Measurements from ENCODE around the gene MOBP. TPM values are rescaled to one million over a fixed set of nuclear protein-coding genes. Genes with fewer than 3 reads are reported as not detected.
"Not testable (repeated sequence)": the region's sequence is repeated elsewhere in the genome, so short reads cannot be mapped to it uniquely, and the experiment has no call there.

MOBP gene
- 1 to 10 TPM in 1 of 4 donors, under 1 TPM in 2, not detected in 1; 0.20 to 2.5 (median 0.87) TPM for total RNA-seq

DNA sequence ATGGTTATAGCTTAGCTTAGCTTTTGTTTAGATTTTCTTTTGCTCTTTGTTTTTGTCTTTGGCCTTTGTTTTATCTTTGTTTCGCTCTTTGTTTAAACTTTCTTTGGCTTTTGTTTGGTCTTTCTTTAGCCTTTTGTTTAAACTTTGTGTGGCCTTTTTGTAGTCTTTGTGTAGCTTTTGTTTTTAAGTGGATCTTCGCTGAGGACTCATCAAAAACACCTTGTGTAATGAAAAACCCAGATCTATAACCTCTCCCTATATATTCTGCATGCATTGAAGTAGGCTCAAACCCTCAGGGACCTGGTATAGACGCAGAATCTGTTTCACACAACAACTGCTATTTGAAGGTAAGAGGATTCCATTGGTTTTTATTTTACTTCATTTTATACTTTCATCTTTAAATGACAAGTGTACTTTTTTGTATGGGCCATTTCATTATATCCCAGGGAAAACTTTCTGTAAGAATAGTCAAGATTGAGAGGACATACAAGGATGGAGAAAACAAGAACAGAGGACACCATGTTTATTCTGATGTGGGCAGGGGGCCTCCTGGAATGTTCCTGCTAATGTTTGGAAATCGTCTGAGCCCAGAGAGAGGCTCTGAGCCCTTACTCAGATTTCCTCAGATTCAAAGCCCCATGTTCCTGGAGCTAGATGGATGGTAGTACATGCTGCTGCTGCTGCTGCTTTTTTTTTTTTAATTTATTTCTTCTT lies at the start of gene MOBP:
Gene MOBP (plus strand): TSS at position 287 of the 714 bp plus-strand sequence. CDS start 34,390 bp downstream, outside the sequence.
- 32 to 35% methylated on average over 4 of the region's 4 CpGs for WGBS, 2 donors
- H3K27me3 ChIP-seq, result no peaks in the 10 kb centered on the region
- no peak for TF ChIP-seq EP300 (IDR thresholded peaks at IDR 0.05)
- H3K36me3 ChIP-seq, result no peaks in the 10 kb centered on the region
- H3K4me1 ChIP-seq, result no peaks in the 10 kb centered on the region
- peak within 1 kb of the TSS in 1 of 4 donors; percentile 14 for H3K27ac ChIP-seq
- H3K4me3 ChIP-seq, result no peak within 1 kb of the TSS
- H3K9me3 ChIP-seq, result no peaks in the 10 kb centered on the region
- DNase-seq (ENCODE audit: low spot score in 2 of 2), result no peak

DNA sequence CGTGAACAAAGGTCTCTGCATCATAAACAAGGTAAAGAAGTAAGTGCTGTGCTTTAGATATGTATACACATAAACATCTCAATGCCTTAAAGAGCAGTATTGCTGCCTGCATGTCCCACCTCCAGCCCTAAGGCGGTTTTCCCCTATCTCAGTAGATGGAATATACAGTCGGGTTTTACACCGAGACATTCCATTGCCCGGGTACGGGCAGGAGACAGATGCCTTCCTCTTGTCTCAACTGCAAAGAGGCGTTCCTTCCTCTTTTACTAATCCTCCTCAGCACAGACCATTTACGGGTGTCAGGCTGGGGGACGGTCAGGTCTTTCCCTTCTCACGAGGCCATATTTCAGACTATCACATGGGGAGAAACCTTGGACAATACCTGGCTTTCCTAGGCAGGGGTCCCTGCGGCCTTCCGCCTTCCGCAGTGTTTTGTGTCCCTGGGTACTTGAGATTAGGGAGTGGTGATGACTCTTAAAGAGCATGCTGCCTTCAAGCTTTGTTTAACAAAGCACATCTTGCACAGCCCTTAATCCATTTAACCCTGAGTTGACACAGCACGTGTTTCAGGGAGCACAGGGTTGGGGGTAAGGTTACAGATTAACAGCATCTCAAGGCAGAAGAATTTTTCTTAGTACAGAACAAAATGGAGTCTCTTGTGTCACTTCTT lies 48.8 kb upstream of the MOBP start:
- not testable (repeated sequence) for H3K4me3 ChIP-seq; H3K4me1 ChIP-seq; DNase-seq (ENCODE audit: low spot score in 2 of 2); H3K27ac ChIP-seq; H3K9me3 ChIP-seq; H3K27me3 ChIP-seq
- WGBS, 2 donors, result 47 to 48% methylated on average over 14 of the region's 14 CpGs
- peaks cover 0 to 13% (median 0%) of the 10 kb centered on the region in 3 donors for H3K36me3 ChIP-seq

DNA sequence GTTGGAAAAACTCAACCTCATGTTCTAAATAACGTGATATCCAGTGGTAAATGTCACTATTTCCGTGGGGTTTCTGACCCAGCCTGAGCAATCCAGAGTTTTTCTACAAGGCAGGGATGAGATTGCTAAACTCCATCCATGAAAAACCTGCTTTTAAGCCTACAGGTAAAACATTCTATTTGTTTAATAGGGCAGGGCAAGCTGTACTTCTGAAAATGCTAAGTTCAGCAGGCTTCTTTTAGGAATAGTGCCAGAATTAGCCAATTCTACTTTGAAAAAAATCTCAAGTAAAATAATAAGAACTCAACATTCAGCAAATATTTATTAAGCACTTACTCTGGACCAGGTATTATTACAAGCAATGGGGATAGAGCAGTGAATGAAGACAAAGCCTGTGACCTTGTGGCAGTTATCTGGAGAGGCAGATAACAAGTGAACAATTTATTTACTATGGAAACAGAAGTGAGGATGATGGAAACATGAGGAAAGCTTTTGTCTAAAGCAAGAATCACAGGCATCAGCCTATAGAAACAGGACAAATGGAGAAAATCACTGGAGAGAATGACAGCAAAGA lies 47.7 kb upstream of the MOBP start:
- 91 to 95% methylated on average over 2 of the region's 2 CpGs for WGBS, 2 donors
- no peaks in the 10 kb centered on the region for H3K9me3 ChIP-seq
- H3K27ac ChIP-seq, result no peak overlapping the region

GRCh38 chr3:39420543-39420942 lies 46.9 kb upstream of the MOBP start:
- H3K9me3 ChIP-seq, result no peaks in the 10 kb centered on the region
- H3K4me3 ChIP-seq, result no peak overlapping the region
- H3K27ac ChIP-seq, result no peak overlapping the region
- DNase-seq (ENCODE audit: low spot score in 2 of 2), result no peak
- no peaks in the 10 kb centered on the region for H3K27me3 ChIP-seq
- WGBS, 2 donors, result 94 to 95% methylated on average over 2 of the region's 2 CpGs
- peaks cover 0 to 6% (median 0%) of the 10 kb centered on the region in 4 donors for H3K4me1 ChIP-seq
- H3K36me3 ChIP-seq, result no peaks in the 10 kb centered on the region
- TF ChIP-seq POLR2A (IDR thresholded peaks at IDR 0.05), result no peak
- TF ChIP-seq EP300 (IDR thresholded peaks at IDR 0.05), result no peak

More for the DNA sequence above, 47.7 kb upstream of the MOBP start:
- Histone ChIP-seq H3K36me3 (peaks cover 0 to 2% (median 0%) of the 10 kb centered on the region in 3 donors), H3K4me1 (peaks cover 0 to 6% (median 0%) of the 10 kb centered on the region in 4 donors), H3K4me3 (no peak overlapping the region), H3K27me3 (no peaks in the 10 kb centered on the region)
- no peak for DNase-seq (ENCODE audit: low spot score in 2 of 2)
- TF ChIP-seq, protein P1, sequence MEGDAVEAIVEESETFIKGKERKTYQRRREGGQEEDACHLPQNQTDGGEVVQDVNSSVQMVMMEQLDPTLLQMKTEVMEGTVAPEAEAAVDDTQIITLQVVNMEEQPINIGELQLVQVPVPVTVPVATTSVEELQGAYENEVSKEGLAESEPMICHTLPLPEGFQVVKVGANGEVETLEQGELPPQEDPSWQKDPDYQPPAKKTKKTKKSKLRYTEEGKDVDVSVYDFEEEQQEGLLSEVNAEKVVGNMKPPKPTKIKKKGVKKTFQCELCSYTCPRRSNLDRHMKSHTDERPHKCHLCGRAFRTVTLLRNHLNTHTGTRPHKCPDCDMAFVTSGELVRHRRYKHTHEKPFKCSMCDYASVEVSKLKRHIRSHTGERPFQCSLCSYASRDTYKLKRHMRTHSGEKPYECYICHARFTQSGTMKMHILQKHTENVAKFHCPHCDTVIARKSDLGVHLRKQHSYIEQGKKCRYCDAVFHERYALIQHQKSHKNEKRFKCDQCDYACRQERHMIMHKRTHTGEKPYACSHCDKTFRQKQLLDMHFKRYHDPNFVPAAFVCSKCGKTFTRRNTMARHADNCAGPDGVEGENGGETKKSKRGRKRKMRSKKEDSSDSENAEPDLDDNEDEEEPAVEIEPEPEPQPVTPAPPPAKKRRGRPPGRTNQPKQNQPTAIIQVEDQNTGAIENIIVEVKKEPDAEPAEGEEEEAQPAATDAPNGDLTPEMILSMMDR (IDR thresholded peaks at IDR 0.05), result no peak
- TF ChIP-seq EP300 (IDR thresholded peaks at IDR 0.05) (no peak), POLR2A (IDR thresholded peaks at IDR 0.05) (no peak)

DNA sequence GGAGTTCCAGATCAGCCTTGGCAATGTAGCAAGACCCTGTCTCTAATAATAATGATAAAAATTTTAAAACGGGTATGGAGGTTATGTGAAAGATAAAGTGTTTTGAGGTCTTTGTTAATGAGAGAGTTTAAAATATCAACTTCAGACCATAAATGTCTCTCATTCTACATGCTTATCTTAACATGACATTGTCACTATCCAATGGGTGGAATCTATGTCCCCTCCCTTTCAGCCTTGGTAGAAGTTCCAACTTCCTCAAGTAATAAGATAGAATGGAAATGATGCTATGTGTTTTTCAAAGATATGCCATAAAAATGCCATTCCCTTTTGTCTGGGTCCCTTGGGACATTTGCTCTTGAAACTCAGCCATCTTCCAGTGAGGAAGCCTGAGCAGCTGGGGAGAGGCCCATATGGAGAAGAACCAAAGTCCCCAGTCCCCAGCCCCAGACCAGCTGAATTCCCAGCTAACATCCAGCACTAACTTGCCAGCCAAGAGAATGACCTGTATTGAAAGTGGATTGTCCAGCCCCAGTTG lies 44.0 kb upstream of the MOBP start:
- WGBS, 2 donors, result 88 to 95% methylated on average over 1 of the region's 1 CpG
- DNase-seq (ENCODE audit: low spot score in 2 of 2), result no peak

GRCh38 chr3:39426312-39426711 lies 41.2 kb upstream of the MOBP start:
- Histone ChIP-seq H3K9me3 (no peaks in the 10 kb centered on the region), H3K27me3 (no peaks in the 10 kb centered on the region), H3K36me3 (no peaks in the 10 kb centered on the region), H3K4me1 (no peaks in the 10 kb centered on the region), H3K27ac (no peak overlapping the region), H3K4me3 (no peak overlapping the region)
- TF ChIP-seq EP300 (IDR thresholded peaks at IDR 0.05), result no peak
- 0 to 94% methylated on average over 1 of the region's 1 CpG for WGBS, 2 donors
- no peak for DNase-seq (ENCODE audit: low spot score in 2 of 2)

More for the DNA sequence above, 44.0 kb upstream of the MOBP start:
- Histone ChIP-seq H3K36me3 (no peaks in the 10 kb centered on the region), H3K27ac (no peak overlapping the region), H3K4me1 (no peaks in the 10 kb centered on the region), H3K9me3 (no peaks in the 10 kb centered on the region), H3K27me3 (no peaks in the 10 kb centered on the region), H3K4me3 (no peak overlapping the region)
- TF ChIP-seq, protein P1 (IDR thresholded peaks at IDR 0.05), result no peak

DNA sequence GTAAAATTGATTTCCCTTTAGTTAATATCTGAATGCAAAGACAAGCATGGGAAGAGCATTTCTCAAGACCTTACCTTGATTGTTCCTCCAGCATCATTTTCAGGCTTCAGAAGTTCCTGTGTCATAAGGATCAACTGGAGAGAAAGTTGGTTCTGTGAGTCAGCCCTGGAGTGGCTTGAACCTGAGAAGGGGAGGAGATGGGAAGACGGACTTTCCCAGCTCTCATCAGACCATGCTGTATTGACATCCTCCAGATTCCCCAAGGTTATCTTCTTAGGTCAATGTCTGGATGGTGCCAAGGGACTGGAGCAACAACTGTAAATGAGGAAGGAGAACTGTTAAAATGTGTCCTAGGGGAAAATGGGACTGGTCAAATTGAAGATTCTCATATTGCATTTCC lies 40.0 kb upstream of the MOBP start:
- no peak overlapping the region for H3K4me3 ChIP-seq
- no peaks in the 10 kb centered on the region for H3K9me3 ChIP-seq
- H3K27ac ChIP-seq, result no peak overlapping the region
- no peaks in the 10 kb centered on the region for H3K4me1 ChIP-seq
- TF ChIP-seq, protein P1 (IDR thresholded peaks at IDR 0.05), result no peak
- TF ChIP-seq EP300 (IDR thresholded peaks at IDR 0.05) (no peak), POLR2A (IDR thresholded peaks at IDR 0.05) (no peak)
- WGBS, 2 donors, result 64 to 77% methylated on average over 1 of the region's 1 CpG
- H3K27me3 ChIP-seq, result no peaks in the 10 kb centered on the region
- DNase-seq (ENCODE audit: low spot score in 2 of 2), result no peak
- H3K36me3 ChIP-seq, result no peaks in the 10 kb centered on the region
